Measurements from ENCODE around the gene IL5RA.

Gene IL5RA

DNA sequence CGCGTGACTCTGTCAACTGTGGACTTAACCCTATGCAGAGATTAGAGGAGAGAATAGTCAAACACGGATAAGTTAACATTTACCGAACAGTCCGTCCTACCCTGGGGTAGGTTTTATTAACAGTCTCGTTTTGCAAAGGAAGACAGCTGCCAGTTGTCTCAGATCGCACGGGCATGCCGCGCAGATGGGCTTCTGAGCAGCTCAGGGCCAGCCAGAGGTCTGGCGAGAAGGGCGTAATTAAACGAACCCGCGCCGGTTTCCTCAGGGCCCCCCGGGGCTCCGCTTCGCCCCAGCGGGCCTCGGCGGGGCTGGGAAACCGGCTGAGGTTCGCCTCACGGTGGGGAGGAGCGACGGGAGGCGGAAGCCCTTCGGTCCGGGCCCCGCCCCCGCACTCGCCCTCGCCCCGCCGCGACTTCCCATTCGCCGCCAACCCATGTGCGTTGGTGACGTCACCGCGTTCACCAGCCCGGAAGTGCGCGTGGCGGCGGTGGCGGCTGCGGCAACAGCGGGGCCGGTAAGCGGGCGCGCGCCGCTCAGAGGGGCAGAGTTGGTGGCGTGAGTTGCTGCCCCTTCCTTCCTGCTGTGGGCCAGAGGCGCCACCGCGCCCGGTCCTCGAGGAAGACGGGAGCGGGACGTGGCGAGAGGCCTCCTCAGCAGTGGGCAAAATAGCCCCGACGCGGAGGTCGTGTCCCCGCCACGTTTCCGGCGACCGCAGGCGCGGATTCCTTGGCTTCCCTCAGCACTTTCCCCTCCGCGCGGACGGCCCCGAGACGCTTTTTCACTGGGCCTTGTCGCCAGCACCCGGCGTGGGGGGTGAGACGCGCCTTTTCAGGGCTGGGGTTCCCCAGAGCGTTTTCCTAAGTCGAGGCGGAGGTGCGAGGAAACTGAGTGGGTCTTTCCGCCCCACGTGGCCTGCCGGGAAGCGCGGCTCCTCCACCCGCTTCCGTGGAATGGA, 16.6 kb upstream of the IL5RA start, which contains the start of gene TRNT1:
Gene TRNT1, plus strand, starts transcription at position 464 of the 955 bp plus-strand sequence. CDS start 2,101 bp downstream, outside the sequence.
- in situ Hi-C loops (cut with HindIII; ENCODE audit: low pct_unique_long_range_greater_than_20kb, low sequenced_read_pairs): no loop called here
- DNase-seq (ENCODE audit: low read depth in 1 of 2, low spot score in 1 of 2): peak; percentile 81 to 95
- TF ChIP-seq JUND (IDR thresholded peaks at IDR 0.05; ENCODE audit: low read depth): no peak

DNA sequence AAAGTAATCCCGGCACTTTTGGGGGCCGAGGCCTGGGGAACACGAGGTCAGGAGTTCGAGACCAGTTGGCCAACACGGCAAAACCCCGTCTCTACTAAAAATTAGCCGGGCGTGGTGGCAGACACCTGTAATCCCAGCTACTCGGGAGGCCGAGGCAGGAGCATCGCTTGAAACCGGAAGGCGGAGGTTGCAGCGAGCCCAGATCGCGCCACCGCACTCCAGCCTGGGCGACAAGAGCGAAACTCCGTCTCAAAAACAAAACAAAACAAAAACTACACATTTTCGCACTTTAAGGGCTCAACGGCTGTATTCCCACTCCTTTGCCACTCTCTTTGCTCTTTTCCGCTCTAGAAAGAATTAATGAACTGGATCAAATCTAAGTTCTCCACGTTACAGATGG, 15.8 kb upstream of the IL5RA start:
- no peak for DNase-seq (ENCODE audit: low read depth in 1 of 2, low spot score in 1 of 2)
- in situ Hi-C loops (cut with HindIII; ENCODE audit: low pct_unique_long_range_greater_than_20kb, low sequenced_read_pairs): no loop called here
- TF ChIP-seq JUND (IDR thresholded peaks at IDR 0.05; ENCODE audit: low read depth): no peak

DNA sequence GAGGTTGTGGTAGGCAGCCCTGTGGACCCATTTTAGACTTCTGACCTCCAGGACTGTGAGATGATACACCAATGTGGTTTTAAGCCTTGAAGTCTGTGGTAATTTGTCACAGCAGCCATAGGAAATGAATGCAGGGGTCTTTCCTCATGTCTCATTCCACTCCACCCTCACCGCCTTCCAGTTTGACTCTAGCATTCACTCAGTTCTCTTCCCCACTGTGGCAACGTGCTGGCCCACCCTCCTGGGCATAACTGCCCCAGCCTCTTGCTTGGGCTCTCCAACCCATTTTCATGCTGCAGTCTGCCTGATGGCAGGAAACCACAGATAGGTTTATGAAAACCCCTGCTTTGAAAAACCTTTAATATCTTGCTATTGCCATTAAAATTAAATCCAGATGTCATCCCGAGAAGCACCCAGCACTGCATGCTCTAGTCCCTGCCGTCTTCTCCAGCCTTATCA, 9.2 kb upstream of the IL5RA start:
- no peak for DNase-seq (ENCODE audit: low read depth in 1 of 2, low spot score in 1 of 2)
- in situ Hi-C loops (cut with HindIII; ENCODE audit: low pct_unique_long_range_greater_than_20kb, low sequenced_read_pairs): no loop called here
- no peak for TF ChIP-seq JUND (IDR thresholded peaks at IDR 0.05; ENCODE audit: low read depth)

DNA sequence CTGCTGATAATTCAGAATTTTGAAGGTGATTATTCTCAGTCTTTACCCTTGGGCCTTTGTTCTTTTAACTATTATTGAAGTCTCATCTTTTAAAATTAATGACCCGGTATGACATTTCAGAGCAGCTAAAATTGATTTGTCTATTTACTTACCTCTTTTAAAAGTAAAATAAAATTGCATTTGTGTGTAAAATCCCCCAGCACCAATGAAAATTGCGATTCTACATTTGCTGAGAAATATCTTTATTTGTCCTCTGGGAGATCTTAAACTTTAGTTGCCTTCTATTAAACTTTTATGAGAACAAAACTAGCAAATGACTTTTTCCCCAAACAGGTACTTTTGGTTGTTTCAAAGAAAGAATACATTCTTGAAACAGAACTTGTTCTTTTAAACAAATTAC, 7.5 kb upstream of the IL5RA start:
- in situ Hi-C loops (cut with HindIII; ENCODE audit: low pct_unique_long_range_greater_than_20kb, low sequenced_read_pairs): no loop called here
- no peak for TF ChIP-seq JUND (IDR thresholded peaks at IDR 0.05; ENCODE audit: low read depth)
- no peak for DNase-seq (ENCODE audit: low read depth in 1 of 2, low spot score in 1 of 2)

DNA sequence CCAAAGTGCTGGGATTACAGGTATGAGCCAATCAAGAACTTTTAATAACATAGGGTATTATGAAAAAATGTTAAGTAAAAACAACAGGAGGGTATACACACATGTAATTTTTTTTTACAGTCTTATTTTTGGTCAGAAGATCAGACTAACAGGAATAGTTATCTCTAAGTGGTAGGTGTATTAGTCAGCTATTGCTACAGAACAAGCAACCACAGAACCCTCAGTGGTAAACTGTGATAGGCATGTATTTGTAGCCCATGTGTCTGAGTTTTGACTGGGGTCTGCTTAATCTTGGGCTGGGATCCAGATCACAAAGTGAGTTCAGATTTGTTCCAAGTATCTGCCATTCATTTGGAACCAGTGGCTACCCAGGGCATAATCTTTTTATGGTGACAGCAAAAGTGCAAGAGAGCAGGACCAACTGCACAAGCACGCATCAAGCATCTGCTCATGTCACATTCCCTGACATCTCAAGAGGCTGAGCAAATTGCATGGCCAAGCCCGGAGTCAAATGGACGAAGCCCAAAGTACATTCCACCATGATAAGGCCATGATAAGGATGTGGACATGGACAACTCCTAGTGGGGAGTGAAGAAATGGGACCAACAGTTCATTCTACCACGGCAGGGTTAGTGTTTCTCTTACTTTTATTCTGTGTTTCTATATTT, 3.0 kb upstream of the IL5RA start:
- TF ChIP-seq JUND (IDR thresholded peaks at IDR 0.05; ENCODE audit: low read depth): no peak
- DNase-seq (ENCODE audit: low read depth in 1 of 2, low spot score in 1 of 2): no peak
- in situ Hi-C loops (cut with HindIII; ENCODE audit: low pct_unique_long_range_greater_than_20kb, low sequenced_read_pairs): no loop called here

DNA sequence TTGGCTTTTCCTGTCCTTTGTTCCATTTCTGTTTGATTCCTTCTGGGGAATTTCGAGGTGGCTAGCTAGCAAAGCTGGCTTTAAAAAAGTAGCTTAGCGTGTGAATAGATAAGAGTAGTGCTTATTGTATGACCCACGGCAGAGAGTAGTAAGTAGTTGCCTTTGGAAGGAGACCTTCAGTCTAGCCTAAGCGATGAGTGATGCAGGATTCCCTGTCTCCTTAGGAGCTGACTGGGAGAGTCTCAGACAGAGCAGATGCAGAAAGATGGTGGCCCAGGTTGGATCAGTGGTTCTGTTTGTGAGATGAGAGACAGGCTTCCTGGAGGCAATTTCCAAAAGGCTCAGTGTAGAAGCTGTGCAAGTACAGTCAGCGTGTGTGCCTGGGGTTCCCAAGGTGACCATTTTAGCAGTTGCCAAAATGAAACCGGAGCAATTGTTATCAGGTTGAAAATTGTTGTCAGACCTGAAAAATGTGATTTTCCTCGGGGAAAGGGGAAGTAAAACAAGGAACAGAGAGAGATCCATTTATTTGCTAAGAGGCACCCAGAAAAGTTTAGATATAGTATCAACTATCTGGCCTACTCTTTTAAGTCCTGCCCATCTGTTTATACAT, 681 bp upstream of the IL5RA start:
- in situ Hi-C loops (cut with HindIII; ENCODE audit: low pct_unique_long_range_greater_than_20kb, low sequenced_read_pairs): no loop called here
- no peak for TF ChIP-seq JUND (IDR thresholded peaks at IDR 0.05; ENCODE audit: low read depth)
- no peak for DNase-seq (ENCODE audit: low read depth in 1 of 2, low spot score in 1 of 2)

DNA sequence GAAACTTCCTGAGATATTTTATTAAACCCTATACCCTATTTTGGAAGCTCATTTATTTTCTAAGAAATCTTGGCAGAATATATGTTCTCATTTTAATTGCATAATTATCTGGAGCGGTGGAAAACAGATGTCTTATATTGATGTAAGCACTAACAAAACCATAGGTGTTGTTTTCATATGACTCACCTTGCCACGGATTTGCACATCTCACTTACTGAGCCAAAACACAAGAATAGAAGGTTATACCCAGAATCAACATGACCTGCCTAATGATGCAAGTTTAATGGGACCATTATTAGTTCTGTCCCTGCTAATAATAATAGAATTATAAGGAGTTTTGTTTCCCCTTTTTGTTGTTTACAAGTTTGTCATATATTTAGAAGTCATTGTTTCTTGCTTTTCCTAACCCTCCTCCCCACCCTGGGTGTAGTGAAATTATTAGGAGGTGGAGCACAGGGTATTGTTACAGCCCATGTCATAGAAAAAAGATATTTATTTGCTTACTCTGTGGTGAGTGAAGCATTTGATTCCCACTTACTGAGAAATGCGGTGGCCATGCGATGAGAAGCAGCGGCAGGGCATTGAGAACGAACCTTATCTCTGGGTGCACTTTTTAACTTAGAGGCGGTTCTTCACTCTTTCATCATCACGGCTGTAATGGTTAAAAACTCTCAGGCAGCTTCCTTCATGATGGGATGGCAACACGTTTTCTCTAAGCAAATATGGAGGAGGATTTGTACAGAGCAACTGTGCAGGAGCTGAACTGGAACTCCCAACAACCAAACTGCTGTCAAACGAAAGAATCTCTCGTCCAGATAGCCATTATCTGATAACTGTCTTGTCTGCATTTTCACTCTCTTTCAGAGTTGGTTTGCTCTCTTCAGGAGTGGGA, 521 bp downstream of the IL5RA start:
- no peak for DNase-seq (ENCODE audit: low read depth in 1 of 2, low spot score in 1 of 2)
- in situ Hi-C loops (cut with HindIII; ENCODE audit: low pct_unique_long_range_greater_than_20kb, low sequenced_read_pairs): no loop called here
- no peak for TF ChIP-seq JUND (IDR thresholded peaks at IDR 0.05; ENCODE audit: low read depth)

DNA sequence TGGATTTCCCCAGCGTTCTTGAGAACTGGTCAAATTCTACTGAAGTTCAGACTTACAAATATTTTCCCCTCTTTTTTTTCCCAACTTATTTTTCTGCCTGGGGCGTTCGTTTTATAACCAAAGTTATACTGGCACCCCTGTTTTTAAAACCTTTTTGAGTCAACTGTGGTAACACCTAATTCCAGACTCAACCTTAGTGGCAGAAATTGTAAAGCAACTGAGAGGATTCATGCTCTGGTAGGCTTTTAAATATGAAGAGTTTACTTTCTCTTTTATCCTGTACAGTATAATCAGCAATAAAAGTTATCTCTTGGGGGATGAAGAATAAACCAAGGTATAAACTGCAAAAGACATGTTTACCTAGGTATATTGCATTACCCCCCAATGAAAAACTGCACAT, 2.3 kb downstream of the IL5RA start:
- DNase-seq (ENCODE audit: low read depth in 1 of 2, low spot score in 1 of 2): no peak
- in situ Hi-C loops (cut with HindIII; ENCODE audit: low pct_unique_long_range_greater_than_20kb, low sequenced_read_pairs): no loop called here
- TF ChIP-seq JUND (IDR thresholded peaks at IDR 0.05; ENCODE audit: low read depth): no peak

DNA sequence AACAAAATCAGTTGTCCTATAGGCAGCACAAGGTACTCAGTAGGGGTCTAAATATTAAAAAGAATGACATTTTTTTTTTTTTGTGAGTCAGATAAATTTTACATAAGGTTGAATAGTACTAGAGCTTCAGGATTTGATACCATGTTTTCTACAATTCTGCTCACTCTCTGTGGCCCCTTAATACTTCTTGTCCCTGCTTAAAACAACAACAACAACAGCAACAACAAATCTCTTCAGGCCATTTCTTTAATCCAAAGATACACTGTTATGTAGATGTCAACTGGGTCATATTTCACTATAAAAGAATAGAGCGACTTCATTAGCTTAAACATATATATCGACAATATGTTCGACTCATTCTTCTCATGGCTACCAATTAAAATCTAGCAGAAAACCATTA, 3.0 kb downstream of the IL5RA start:
- no peak for TF ChIP-seq JUND (IDR thresholded peaks at IDR 0.05; ENCODE audit: low read depth)
- in situ Hi-C loops (cut with HindIII; ENCODE audit: low pct_unique_long_range_greater_than_20kb, low sequenced_read_pairs): no loop called here
- DNase-seq (ENCODE audit: low read depth in 1 of 2, low spot score in 1 of 2): no peak

DNA sequence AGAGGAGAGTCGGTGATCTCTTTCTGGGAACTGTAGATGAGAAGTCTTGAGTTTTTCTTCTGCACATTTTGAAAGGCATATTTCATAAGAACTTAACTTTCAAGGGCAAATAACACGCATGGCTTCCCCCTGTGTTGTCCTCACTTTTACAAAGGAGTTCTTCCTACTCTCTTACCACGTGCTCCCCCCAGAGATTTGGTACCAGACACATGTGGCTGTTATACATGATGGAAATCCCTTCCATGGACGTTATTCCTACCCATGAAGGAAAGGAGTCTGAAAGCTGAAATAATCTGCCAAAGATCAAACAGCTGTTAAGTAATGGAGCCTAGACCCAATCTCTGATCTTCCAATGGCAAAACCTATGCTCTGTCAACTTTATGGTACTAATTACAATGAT, 4.4 kb downstream of the IL5RA start:
- in situ Hi-C loops (cut with HindIII; ENCODE audit: low pct_unique_long_range_greater_than_20kb, low sequenced_read_pairs): no loop called here
- DNase-seq (ENCODE audit: low read depth in 1 of 2, low spot score in 1 of 2): no peak
- no peak for TF ChIP-seq JUND (IDR thresholded peaks at IDR 0.05; ENCODE audit: low read depth)

DNA sequence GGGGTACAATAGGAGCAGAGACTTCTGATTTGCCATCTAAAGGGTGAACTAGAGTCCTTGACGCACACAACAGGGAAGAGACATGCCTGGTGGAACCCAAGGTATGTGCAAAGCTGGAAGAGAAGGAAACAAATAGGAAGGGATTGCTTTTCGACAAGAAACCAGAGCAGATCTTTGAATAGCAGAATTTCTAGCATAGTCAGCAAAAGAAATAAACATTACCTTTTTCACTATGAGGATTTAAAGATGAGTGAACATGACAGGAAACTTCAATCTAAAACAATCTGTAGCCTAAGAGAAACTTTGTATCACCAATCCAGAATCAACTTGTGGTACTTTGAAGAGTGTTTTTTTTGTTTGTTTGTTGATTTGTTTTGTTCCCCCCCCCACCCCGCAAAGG, 4.9 kb downstream of the IL5RA start:
- in situ Hi-C loops (cut with HindIII; ENCODE audit: low pct_unique_long_range_greater_than_20kb, low sequenced_read_pairs): no loop called here
- no peak for TF ChIP-seq JUND (IDR thresholded peaks at IDR 0.05; ENCODE audit: low read depth)
- no peak for DNase-seq (ENCODE audit: low read depth in 1 of 2, low spot score in 1 of 2)

DNA sequence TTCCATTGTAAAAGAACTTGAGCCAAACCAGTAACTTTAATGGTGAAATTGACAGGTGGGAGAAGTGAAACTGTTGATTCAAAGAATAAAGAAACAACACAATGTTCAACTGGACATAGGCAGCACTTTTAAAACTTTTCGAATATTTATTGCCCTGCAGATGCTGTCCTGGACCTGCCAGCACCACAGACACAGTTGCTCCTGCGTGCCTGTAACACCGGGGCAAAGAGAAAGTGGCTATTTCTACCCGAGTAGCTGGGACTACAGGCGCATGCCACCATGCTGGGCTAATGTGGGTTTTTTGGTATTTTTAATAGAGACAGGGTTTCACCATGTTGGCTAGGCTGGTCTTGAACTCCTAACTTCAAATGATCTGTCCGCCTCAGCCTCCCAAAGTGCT, 7.4 kb downstream of the IL5RA start:
- in situ Hi-C loops (cut with HindIII; ENCODE audit: low pct_unique_long_range_greater_than_20kb, low sequenced_read_pairs): no loop called here
- no peak for DNase-seq (ENCODE audit: low read depth in 1 of 2, low spot score in 1 of 2)
- TF ChIP-seq JUND (IDR thresholded peaks at IDR 0.05; ENCODE audit: low read depth): no peak

Data from T47D (cell line).